ENCODE results near the gene RAB17.
"Not testable (repeated sequence)": the region's sequence is repeated elsewhere in the genome, so short reads cannot be mapped to it uniquely, and the experiment has no call there.

RAB17 gene

DNA sequence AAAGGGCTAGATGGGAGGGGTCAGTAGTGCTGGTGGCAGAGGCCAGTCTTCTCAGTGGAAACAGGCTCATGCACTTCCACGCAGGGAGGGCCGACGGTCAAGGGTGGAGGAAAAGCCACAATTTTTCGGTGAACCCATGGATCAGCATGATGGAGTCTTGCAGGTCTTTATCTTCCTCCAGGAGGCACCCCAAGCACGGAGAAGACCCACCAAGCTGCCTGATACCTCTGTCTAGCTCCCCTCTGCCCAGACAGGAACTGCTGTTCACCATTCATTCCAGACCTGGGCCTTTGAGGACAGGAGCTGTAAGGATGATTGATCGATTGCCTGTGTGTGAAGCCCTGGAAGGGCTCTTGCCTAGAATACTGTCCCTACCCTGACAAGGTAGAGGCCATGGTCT lies 34.0 kb upstream of the RAB17 start:
- no peak for DNase-seq (ENCODE audit: low read depth)

DNA sequence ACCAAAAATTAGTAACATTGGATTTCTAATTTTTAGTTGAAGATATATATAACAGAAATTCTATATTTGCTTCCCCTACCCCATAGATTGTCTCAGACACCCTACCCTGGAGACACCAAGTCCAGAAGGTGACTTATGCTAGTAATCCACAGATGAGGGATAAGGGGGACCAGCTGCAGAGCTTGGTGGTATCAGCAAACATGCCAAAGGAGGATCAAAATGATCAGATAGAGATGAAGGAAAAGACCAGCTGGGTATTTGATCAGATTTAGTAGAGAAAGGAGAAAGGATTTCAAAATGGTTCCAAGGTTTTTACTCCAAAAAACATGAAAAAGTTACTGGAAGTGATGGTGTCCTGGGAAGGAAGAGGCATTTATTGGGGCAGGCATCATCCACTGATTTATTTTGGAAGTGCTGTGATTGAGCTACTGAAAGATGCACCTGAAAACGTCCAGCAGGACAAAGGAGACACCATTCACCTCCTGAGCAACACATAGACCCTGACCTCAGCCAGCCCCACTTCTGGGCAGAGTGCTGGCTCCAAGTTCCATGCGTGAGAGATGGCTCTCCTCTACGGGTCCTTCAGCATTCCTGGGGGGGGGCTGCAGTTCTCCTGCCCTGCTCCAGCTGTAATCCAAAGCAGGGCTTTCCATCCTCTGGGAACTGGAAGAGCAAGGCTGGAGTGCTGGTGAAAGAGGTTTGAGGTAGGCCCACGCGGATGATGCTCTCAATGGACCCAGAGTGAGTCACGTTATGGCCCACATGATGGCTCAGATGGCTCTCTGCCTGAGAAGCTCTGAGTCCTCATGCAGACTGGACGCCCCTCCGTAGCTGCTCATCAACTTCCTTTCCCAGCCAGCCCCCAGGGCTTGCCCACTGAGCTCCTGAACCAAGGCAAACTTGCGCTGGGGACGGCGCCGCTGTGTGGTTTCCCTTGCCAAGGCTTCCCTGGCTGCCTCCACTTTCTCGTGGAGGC lies 33.2 kb upstream of the RAB17 start:
- DNase-seq (ENCODE audit: low read depth) = no peak

DNA sequence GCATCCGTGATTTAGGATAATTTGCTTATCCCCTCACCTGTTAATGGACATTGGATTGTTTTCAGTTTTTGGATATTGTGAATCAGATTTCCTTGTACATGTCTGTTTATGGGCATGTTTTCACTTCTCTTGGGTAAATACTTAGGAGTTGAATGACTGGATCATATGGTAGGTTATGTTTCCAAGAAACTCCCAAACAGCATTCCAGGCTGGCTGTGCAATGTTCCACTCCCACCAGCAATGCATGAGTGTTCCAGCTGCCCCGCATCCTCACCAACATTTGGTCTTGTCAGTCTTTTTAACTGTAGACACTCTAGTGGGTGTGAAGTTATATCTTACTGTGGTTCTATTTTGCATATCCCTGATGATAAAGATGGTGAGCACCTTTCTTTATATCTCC lies 27.9 kb upstream of the RAB17 start:
- DNase-seq (ENCODE audit: low read depth) = peak; percentile 78

DNA sequence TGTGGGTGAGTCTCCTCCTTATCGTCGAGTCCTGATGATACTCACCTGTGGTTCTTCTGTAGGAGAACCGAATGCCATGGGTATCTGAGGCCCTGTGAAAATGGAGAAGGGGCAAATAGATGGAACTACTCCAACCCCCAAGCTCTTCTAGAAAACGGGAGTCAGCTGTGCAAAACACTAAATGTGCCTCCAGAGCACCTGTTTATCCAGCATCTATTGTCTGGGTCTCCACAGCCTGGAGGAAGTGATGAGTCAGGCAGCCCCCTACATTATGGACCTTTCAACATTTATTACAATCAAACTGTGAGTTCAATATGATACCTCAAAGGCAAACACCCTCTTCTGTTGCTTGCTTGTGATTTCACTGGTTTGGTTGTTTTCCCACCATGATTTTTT lies 27.1 kb upstream of the RAB17 start:
- DNase-seq (ENCODE audit: low read depth) = no peak

DNA sequence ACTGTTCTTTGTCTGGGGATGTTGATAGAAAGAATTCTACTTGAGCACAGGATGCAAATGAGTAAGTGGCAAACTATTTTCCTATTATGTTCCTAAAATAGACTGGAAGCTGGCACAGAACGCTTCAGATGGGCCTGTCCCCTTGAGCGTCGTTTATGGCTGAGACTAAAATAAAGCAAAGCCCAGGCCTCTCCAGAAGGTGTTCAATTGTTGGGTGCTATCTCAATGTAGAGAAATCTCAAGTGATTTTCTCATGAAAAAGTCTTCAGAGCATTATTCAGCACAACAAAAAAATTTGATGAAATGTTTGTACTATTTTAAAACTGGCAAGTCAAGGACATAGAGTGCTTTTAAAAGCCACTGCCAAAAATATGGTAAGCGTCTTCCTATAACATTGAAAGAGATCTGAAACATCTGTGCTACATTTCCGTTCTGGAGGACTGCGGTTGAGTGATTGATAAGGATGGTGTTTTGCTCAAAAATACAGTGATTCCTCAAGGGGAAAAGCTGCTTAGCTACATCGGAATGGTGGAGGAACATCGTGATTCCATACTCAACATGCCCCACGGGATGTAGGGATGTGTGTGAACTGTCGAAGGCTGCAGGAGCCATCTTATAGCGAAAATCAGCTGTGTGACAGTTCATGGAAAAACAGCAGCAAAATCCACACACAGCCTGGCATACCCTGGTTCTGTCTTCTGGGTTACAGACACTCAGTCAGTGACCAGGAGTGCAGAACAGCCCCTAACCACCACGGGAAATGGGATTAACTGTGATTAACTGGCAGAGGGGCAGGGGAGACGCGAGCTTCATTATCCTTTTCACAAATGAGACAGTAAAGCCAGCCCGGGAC lies 26.4 kb upstream of the RAB17 start:
- DNase-seq (ENCODE audit: low read depth) = peak; percentile 45

DNA sequence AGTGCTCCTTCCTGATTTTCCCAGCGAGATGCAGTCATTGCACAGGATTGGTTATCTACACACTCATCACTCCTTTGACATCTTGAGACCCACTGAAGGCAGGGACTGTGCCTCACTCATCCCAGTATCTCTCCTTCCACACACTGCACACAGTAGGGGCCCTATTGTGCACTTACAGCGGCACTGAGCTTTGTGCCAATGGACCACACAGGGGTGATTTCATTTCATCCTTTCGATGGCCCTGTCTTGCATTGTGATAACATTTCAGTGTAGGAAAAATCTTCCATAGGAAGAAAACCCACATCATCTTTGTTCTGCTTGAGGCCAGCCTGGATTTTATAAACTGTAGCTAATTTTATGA lies 25.8 kb upstream of the RAB17 start:
- no peak for DNase-seq (ENCODE audit: low read depth)

DNA sequence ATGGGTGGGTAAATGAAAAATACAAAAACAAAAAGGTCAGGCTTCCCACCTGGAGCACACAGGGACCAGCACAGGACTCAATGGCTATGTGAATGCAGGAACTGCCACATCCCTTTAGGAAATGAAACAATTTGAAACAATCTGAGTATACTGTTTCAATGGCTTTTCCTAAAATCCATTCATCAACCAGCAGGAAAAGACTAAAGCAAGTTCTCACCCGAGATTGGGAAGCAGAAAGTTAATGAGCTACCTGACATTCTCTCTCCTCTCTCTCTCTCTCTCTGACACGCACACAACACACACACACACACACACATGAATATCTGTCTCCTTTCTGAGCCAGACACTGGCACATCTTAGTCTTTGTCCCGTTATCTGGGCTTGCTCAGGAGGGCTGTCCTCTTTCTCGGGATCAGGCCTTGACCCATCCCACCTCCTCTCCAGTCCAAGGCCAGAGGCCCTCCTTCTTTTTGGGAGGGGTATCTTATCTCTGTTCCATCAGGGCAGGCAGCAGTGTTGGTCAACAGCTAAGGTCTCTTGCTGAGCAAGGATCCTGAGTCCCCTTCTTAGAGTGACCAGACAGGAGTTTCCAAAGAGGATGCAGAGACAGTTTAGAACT lies 25.2 kb upstream of the RAB17 start:
- no peak for DNase-seq (ENCODE audit: low read depth)

DNA sequence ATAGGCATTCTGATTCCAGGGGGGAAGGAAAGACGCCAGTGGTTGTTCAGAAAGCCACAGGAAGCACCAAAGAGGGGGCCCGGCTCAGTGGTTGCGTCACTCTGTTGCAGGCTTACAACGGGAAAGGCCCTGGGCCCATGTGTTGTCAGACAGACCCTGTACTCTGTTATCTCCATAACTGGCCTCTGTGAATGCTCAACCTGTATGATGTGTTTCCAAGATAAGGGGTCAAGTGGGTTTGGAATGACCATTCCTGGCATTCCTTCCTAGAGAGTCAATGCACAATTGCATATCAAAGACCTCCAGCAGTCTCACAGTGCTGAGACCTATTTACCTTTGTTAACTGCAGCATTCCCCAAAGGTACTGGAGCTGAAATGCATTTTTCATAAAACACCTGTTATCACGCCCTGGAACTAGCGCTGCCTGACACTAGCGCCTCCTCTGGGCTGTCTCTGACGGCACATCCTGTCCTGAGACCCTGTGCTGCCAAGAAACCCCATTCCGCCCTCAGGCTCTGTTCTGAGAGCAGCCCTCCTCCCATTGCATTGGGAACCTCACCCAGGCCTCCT lies 23.7 kb upstream of the RAB17 start:
- peak; percentile 95 for DNase-seq (ENCODE audit: low read depth)

DNA sequence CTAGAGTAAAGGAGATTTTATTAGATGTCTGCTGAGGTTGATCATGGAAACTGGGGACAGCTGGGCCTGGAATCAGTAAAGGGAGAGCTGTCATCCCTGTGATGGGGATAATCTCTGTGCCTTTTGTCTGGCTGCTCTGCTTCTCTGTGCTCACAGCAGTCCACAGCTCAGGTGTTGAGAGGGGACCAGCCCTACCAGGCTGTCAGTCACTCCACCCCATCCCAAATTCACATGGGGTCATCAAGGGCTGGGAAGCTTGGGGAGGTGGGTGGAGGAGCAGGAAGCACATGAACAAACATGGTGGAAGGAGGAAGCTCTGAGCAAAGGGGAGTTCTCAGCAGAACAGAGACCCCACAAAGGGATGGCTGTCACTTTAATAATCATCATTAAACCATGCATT lies 23.1 kb upstream of the RAB17 start:
- DNase-seq (ENCODE audit: low read depth) = no peak

DNA sequence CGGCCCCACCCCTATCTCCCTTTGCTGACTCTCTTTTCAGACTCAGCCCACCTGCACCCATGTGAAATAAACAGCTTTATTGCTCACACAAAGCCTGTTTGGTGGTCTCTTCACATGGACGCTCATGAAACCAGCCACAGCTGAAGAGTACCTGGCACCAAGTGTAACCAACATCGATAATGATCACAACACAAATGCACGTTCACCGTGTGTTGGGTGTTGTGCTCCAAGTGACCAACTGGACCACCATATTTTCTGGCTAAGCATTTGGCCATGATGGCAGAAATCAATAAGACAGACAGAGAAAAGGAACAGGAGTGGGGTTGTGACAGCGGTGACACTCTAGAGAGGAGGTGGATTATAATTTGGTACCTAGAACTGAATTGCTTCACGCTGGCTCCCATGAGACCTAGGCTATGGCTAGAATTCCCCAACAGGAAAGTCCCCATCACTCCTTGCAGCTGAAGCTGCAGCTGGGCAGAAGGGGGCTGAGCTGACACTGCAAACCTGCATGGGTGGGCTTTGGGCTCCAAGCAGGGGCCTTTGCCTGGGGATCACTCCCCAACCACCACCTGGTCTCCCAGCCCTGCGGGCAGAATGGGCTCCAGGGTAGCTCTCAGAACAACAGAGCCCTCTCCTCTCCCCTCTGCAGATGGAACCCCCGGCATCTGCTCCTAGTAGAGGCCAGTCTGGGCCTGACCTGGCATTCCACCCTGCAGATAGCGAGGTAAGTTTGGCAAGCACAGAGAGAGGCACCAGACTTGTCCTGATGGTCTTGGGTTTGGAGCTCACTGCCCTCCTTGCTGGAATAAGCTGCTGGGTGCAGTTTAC lies 22.2 kb upstream of the RAB17 start:
- no peak for DNase-seq (ENCODE audit: low read depth)

DNA sequence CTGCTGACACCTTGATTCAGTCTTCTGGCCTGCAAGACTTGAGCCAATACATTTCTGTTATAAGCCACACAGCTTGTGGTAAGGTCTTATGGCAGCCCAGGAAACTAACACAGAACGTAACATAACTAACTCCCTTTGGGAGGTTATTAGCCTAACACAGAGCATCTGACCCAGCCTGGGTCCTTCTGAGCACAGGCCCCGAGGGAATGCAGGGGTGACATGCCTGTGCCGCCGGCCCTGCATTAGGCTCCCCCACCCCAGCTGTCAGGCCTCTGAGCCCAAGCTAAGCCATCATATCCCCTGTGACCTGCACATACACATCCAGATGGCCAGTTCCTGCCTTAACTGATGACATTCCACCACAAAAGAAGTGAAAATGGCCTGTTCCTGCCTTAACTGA lies 16.0 kb upstream of the RAB17 start:
- not testable (repeated sequence) for DNase-seq (ENCODE audit: low read depth)

DNA sequence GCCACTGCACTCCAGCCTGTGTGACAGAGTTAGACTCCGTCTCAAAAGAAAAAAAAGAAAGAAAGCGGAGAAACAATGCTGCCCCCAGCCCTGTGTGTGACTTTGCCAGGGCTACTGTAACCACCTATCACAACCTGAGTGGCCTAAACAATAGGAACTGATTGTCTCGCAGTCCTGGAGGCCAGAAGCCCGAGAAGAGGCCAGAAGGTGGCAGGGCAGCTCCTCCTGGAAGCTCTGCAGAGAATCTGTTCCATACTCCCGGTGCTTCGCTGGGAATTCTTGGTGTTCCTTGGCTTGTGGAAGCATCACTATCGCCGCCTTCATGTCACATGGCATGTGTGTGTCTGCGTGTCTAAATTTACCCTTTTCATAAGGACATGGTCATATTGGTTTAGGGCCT lies 14.4 kb upstream of the RAB17 start:
- DNase-seq (ENCODE audit: low read depth) = peak; percentile 36

DNA sequence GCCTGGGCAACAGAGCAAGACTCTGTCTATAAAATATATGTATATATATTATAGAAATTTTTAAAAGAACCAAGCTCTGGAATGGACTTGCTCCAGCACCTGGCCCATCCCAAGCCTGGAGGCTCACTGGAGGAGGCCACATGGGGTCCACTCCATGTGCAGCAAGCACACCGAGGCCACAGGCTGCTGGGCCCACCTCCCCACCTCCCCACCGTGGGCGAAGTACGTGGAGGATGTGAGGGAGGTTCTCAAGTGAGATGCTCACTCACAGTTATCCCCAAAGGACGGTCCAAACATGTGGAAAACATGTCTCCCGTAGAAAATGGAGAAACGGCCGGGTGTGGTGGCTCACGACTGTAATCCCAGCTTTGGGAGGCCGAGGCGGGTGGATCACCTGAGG lies 13.9 kb upstream of the RAB17 start:
- DNase-seq (ENCODE audit: low read depth) = no peak

DNA sequence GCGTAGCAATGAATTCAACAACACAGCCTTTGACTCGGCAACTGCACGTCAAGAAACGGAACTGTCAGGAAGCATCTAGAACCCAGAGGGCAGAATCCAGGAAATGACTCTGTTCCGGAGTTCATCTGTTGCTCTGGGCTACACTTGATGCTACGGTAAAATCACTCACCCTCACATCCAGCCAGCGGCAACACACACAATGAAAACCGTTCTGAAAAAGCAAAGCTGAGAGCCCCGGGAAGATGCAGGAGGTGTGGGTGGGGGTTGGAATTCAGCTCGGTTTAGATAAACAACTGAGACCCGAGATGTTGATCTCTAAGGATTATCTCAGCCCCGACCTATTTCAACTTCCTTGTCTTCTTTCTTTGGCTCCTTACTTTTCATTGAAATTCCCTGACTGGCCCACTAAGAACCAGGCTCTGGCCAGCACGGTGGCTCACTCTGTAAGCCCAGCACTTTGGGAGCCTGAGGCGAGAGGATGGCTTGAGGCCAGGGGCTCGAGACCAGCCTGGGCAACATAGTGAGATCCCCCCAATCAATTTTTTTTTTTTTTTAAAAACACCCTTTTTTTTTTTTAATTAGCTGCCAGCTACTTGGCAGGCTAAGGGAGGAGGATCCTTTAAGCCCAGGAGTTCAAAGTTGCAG lies 13.3 kb upstream of the RAB17 start:
- peak; percentile 69 for DNase-seq (ENCODE audit: low read depth)

DNA sequence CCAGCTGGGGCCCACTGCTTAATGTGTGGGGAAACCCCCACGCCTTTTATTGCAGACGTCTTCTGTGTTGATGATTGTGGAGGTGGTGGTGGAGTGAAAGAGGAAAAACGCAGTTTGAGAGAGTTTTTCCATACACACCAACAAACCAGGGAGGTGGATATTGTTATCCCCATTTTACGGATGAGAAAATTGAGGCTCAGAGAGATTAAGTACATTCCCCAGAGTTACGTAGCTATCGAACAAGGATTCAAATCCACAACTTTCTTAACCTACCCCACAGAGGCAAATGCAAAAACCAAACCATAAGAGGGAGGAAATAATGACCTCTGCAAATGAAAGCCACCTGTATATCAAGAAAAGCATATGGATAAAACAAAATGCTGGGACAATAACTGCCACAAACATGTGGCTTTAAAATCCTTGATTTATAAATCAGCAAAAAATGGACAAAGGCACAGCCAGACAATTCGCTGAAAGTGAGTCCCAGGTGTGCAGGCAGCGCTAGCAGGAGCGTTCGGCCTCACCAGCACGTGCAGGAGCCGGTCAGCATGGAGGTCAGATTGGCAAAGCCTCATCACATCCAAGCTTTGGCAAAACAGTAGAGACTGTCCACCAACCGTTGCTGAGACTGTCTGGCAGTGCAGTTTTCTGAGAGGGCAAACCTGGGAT lies 12.6 kb upstream of the RAB17 start:
- no peak for DNase-seq (ENCODE audit: low read depth)

DNA sequence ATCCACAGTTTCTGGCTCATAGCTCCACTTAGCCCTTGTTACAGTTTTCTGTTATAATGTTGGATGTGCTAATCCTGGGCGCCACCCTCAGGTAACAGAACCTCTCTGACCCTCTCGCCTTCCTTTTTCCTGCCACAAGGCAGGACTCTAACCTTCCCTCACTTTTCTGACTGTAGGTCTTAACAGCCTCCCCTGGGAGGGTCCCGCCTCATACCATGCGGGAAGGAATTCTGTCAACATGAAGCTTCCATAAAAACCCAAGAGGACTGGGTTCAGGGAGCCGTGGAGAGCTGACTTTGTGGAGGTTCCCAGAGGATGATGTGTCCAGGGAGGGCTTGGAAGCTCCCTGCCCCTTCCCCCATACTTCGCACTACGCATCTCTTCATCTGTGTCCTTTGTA lies 11.9 kb upstream of the RAB17 start:
- DNase-seq (ENCODE audit: low read depth) = no peak

DNA sequence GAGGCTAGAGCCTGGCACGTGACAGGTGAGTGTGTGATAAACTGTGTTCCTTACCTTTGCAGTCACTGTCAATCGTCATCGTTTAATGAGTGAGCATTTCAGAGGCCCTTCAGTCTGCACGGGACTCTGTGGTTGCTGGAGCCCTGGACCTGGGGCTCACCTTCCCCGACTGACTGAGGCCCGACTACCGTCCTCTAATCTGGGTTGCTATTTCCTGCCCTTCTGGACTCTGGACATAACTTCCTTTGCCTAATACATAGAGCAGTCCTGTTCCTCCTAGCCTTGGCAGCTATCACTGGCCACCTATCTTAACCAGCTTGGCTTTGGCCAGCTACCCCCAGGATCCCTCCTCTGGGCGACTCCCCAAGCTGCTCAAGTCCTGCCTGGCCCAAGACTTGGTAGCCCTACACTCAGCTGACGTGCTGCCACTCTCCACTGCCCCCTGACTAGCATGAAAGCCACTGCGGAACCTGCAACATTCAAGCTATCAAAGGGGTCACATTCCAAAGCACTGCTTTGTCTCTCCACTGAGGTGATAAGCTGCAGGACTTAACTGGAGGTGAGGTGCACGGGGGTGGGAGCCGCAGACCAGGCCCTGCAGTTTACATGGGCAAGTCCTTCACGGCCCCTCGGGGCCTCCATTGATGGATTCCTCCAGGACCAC lies 11.1 kb upstream of the RAB17 start:
- no peak for DNase-seq (ENCODE audit: low read depth)

DNA sequence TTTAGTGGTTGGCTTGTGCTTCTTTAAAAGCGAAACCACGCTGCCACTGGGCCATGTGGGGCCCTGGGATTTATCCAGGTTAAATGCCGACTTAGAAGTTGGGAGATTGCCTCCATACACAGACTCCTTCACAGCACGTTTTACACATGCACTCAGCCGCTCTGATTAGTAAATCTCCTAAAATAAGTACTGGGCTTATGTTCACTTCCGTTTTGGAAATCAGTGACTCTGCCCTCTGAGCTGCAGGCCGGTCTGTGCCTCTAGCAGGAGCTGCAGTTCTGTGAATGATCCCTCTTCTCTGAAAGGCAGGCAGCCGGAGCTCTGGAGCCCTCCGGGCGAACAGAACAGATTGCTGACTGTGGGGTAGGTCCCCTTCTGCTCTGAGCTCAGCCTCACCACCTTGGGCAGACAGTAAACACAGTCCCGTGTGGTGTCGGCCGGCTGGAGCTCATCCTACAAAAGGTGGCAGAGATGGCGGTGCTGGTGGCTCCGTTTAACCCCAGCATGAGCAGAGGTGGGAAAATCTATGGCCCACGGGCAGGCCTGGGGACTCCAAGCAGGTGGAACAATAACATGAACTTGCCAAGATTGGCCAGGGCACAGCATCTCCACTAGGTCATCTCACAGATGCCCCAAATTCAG lies 9.8 kb upstream of the RAB17 start:
- peak; percentile 75 for DNase-seq (ENCODE audit: low read depth)

DNA sequence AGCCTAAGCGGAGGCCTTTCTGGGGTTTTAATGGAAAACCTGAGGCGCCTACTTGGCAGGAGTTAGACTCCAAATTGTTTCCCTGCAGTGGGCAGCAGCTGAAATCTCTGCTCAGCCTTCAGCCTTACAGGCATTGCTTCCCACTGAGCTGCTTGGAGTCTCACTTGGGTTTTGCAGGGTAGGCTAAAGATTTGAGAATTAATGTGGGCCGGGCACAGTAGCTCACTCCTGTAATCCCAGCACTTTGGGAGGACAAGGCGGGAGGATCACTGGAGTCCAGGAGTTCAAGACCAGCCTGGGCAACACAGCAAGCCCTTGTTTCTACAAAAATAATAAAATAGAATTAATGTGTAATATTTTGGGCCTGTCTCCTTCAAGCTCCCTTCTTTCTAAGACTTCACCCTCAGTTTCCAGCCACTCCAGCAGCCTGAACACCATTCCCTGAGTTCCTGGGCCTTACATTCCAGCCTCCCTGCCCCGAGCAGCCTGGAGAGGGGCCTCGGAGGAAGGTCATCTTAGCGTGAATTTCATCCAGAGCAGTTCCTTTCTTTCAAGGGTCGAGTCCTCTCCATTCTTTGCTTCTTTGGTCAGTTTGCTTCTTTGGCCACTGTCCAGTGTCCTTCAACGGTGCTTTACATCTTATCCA lies 9.1 kb upstream of the RAB17 start:
- no peak for DNase-seq (ENCODE audit: low read depth)
